Hematopoietic multipotent progenitor cell treated with erythropoietin and hydrocortisone succinate and interleukin-3 and kit ligand, for 8 days (in vitro differentiated cells): ENCODE measurements around the gene THG1L.
"Not testable (repeated sequence)": the region's sequence is repeated elsewhere in the genome, so short reads cannot be mapped to it uniquely, and the experiment has no call there.

ENCODE experiments used
- DNase-seq: peaks from one replicate; pipeline ENCODE4 v3.0.0-alpha.2; 2015

THG1L gene

GRCh38 chr5:157731272-157732129, at the start of gene THG1L:
THG1L (plus strand) TSS chr5:157731420; CDS start chr5:157731441, 21 bp downstream.
- peak; percentile 99 for DNase-seq

GRCh38 chr5:157682257-157682656, 49.0 kb upstream of the THG1L start:
- no peak for DNase-seq

GRCh38 chr5:157686276-157687197, 44.7 kb upstream of the THG1L start:
- DNase-seq, result not testable (repeated sequence)

DNA sequence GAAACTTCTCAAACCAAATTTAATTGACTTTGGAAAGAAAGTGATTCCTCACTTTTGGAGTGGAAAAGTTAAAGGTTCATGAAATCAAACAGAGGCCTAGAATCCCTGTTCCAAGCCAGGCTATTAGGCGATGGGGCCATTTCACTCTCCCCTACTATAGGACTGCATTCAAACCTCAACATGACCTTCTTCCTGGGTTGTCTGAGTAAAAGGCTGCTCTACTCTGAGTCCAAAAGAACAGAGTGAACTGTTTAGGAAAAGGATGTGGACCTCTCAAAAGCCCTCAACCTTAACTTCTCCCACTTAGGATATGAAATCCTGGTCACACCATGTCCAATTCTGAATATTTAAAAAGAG, 44.0 kb upstream of the THG1L start:
- DNase-seq, result no peak

DNA sequence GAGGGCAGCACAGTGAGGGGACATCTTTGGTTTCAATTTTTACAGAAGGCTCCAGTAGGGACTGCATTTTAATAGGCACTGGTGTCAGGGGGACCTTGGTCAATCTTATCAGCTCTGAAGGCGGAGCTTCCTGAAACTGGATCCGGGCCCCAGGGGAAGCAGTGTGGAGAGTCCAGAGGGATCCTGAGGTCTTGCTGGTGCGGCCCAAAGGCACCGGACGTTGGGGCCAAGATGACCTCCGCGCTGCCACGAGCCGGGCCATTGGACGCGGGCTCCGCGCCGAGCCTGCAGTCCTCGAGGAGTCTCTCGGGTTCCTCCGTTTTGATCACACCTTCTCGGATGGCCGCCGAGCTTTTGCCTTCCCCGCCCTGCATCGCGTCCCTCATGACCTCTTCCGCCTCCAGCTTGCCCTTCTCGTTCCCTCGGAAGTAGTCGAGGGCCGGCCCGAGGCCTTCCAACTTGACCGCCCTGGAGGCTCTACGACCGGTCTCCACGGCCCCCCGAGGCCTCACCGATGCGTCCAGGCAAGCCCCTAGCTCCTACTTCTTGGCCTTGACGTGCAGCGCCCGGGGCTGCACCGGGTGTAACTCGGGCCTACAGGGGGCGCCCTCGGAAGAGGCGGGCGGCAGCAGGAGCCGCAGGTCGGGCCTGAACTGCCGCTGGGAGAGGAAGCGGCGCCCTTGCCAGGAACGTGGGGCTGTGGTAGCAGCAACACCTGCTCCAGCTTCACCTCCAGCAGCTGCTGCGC, 41.1 kb upstream of the THG1L start:
- no peak for DNase-seq

DNA sequence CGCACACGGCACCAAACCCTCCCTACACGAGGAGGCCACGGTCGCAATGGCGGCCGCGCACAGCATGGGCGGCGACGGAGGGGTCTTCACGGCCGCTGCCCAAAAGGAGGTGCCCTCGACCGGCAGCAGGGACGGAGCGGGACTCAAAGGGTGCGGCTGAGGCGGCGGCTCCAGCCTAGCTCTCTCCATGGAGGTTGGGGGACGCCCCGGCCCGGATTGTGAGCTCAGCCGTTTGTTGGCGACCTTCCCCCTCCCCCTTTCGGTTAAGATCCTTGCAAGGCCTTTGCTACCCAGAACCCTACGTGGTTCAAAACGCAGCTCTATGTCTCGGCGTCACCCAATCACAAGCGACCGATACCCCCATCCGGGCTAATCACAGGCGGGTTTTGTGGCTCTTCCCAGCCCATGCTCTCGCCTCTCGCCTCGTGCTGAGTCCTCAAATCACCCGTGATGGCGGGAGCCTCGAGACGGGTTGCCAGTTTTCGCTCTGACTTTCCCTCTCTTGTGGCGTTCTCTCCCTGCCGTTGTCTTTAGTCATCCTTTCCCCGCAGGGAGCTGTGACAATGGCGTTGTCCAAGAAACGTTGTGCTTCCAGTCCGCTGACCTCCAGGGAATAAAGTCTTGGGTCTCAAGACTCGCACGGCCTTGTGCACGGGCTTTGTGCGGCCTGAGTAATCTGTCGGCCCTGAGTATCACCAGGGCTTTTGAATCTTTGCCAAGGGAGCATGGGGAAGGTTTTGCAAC, 40.4 kb upstream of the THG1L start:
- no peak for DNase-seq

GRCh38 chr5:157693816-157694215, 37.4 kb upstream of the THG1L start:
- not testable (repeated sequence) for DNase-seq

DNA sequence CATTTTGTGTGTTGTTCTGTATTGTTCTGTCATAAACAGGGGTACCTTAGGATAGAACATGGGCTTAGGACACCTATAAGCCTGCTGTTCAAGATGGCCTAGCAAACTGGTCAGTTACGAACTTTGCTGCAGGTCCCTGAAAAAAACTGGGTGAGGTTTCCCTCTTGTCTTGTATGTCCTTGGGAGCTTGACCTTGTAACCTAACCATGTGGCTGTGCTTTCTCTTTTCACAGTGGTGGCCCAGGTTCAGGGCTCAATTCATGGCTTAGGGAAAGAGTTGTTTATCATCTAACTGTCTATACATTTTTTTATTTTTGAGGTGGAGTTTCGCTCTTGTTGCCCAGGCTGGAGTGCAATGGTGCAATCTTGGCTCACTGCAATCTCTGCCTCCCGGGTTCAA, 35.1 kb upstream of the THG1L start:
- DNase-seq, result not testable (repeated sequence)

- not testable (repeated sequence) for DNase-seq
These were observed 32.5 kb upstream of the THG1L start for GRCh38 chr5:157698674-157699073.

DNA sequence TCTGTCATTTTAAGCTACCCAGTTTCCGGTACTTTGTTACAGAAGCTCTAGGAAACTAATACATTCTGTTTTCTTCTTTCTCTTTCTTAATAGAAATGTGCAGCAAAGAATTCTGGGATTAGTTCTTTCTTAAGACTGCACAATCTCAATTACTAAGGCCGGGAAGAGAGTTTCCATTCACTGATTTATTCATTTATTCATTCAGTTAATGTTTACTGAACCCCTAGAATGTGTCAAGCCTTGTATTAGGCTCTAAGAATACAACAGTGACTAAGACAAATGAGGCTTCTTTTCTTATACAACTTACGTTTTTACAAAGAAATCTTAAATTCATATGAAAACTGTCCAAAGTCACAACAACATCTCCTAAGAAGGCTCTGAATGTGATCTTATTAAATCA, 27.5 kb upstream of the THG1L start:
- DNase-seq, result no peak

DNA sequence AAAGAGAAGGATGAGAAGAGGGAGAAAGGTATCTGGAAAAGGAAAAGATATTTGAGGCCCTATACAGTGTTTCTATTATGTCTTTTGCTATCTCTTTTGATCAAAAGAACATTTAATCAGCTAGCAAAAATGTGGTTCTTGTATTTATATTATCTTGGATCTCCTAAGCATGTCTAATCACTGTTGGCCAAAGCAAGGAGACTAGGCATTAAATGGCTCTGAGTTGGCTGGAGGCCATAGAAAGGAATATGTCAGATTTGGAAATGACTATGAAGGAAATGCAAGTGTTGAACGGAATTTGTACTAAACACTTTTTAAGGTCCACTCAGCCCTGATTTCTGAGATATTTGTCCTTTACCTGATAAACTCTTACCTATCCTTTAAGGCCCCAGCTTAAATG, 22.4 kb upstream of the THG1L start:
- DNase-seq, result no peak

DNA sequence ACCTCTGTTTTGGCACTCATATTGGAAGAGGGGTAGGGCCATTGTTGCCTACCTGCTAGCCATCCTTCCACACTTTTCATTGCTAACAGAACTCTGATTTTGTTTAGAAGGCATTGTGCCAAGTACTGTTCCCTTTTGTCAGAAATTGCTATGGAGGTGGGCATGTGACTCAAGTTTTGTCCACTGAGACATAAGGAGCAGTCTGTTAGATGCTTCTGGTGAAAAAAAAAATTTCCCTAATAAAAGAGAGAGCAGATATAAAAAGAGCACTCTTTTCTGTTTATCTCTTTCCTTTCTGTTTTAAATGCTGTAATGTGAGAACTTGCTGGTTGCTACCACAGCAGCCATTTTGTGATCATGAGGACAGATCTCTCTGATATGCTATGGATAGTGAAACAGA, 21.9 kb upstream of the THG1L start:
- DNase-seq, result no peak

DNA sequence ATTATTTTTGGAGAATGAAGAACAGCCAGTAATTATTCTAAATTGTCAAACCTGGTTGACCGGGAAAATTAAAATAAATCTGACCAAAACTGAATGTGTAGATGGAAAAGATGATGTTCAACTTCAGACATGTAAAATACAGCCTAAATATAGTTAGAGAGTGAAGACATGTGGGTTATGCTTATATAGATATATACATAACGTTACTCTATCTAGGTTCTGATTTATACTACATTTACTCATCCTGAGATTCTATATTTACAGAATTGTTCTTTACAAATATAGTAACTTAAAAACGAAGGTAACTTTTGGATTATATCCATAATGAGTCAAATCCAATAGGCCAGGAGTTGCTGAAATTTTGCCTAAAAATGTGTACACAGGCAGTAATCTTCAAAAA, 20.8 kb upstream of the THG1L start:
- no peak for DNase-seq

DNA sequence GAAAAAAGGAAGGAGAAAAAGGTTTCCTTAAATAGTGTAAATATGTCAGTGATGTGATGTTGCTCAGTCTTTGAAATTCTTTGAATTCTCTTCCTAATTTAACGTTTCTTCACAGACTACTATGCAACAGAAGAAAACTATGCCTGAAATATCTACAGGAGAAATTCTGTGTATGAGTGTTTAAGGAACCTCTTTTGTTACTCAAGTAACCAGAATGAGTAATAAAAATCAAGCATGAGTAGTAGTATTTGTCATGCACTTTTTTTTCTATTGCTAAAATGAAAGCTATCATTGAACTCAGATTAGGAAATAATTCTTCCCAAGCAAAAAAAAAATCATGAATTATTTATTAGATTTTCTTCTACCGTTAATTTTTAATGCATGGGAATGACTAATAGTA, 20.3 kb upstream of the THG1L start:
- DNase-seq, result no peak

DNA sequence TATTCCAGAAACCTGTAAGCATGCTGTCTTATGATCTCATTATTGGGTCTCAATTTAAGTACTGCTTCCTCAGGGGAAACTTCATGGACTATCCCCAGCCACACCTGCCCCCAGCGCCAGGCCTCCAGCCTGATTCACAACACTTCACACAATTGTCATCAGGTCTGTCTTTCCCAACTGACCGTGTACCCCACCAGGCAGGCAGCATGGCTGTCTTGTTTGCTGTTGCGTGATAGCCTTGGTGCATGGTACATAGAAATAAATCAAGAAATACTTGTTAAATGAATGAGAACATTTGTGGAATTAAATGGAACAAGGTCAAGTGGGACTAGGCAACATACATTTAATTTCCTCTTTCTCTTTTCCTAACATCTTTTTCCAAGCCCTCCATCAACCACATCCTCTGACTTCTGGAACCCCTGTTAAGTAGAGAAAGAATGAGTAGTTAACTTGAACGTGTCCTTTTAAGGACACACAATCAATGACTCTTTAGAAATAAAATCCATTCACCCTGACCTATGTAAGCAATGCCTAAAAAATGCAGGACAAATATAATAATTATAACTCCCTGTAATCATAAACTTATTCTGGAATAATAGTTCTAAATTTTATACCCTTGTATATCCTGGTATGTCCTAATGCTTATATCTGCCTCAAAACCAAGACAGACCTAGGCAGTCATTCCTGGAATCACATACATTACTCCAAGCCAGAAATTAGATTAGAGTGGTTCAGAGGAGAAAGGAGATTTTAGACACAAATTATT, 17.2 kb upstream of the THG1L start:
- no peak for DNase-seq

- no peak for DNase-seq
These were observed 16.7 kb upstream of the THG1L start for GRCh38 chr5:157714596-157714864.

DNA sequence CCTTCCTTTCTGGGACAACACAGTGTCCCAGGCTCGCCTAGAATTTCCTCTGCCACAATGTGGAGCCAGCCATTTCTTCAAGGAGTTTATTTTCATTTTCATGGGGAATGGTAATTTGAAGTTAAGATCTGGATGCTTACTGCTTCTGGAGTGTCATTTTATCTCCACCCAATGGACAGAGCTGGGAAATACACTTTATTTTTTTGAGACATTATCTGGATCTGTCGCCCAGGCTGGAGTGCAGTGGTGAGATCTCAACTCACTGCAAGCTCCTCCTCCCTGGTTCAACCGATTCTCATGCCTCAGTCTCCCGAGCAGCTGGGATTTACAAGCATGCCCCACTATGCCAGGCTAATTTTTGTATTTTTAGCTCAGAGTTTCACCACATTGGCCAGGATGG, 12.7 kb upstream of the THG1L start:
- peak; percentile 80 for DNase-seq

DNA sequence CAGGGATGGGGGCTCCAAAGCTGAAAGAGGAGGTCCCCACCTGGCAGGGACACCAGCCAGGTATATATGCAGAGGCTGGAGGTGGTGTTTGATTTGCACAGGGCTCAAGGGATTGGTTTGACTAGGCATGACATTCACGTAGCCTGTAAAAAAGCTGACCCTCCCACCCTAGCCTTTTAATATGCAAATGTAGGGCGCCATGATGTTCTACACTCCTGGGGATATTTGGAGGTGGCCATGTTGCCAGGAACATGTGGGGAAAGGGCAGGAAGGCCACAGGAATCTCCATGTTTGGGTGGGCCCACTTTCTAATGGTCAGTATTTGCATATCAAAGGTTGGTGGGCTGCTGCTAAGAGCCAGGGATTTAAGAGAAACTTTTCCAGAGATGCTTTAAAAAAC, 12.0 kb upstream of the THG1L start:
- DNase-seq, result no peak

GRCh38 chr5:157721159-157721558, 10.1 kb upstream of the THG1L start:
- no peak for DNase-seq

DNA sequence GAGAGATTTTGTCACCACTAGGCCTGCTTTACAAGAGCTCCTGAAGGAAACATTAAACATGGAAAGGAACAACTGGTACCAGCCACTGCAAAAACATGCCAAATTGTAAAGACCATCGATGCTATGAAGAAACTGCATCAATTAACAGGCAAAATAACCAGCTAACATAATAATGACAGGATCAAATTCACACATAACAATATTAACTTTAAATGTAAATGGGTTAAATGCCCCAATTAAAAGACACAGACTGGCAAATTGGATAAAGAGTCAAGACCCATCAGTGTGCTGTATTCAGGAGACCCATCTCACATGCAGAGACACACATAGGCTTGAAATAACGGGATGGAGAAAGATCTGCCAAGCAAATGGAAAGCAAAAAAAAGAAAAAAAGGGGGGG, 8.3 kb upstream of the THG1L start:
- not testable (repeated sequence) for DNase-seq

DNA sequence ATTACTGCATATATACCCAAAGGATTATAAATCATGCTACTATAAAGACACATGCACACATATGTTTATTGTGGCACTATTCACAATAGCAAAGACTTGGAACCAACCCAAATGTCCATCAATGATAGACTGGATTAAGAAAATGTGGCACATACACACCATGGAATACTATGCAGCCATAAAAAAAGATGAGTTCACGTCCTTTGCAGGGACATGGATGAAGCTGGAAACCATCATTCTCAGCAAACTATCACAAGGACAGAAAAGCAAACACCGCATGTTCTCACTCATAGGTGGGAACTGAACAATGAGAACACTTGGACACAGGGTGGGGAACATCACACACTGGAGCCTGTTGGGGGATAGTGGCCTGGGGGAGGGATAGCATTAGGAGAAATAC, 4.6 kb upstream of the THG1L start:
- DNase-seq, result not testable (repeated sequence)

- DNase-seq, result not testable (repeated sequence)
These were observed 3.4 kb upstream of the THG1L start for GRCh38 chr5:157727858-157728257.
